Colon (tissue), 2 donors: ENCODE data around the gene ADGRD2.

Experiments
- FAIRE-seq: peaks from 2 replicates; lab custom pipeline; 2012; peaks lifted over from hg19 to GRCh38; lab: Jason Lieb, UNC
- donor health status: control.
- donor health status: control.

The ADGRD2 gene

GRCh38 chr9:124511891-124512805, 61.9 kb downstream of the ADGRD2 start:
- FAIRE-seq, result no peak

GRCh38 chr9:124512806-124513204, 62.6 kb downstream of the ADGRD2 start:
- FAIRE-seq, result no peak

- FAIRE-seq, result no peak
Measured at GRCh38 chr9:124513376-124513994, 63.2 kb downstream of the ADGRD2 start.

GRCh38 chr9:124514125-124514524, 63.9 kb downstream of the ADGRD2 start:
- FAIRE-seq, result no peak

GRCh38 chr9:124514874-124515273, 64.6 kb downstream of the ADGRD2 start:
- no peak for FAIRE-seq

GRCh38 chr9:124517600-124517999, 67.3 kb downstream of the ADGRD2 start:
- no peak for FAIRE-seq

GRCh38 chr9:124518116-124518515, 67.9 kb downstream of the ADGRD2 start:
- no peak for FAIRE-seq

- no peak for FAIRE-seq
Measured at GRCh38 chr9:124520206-124520596, 70.0 kb downstream of the ADGRD2 start.

GRCh38 chr9:124521142-124521541, 70.9 kb downstream of the ADGRD2 start:
- no peak for FAIRE-seq

GRCh38 chr9:124522121-124523098, 72.2 kb downstream of the ADGRD2 start:
- FAIRE-seq, result no peak

GRCh38 chr9:124526174-124526573, 75.9 kb downstream of the ADGRD2 start:
- FAIRE-seq, result no peak

- no peak for FAIRE-seq
Measured at GRCh38 chr9:124527781-124528180, 77.5 kb downstream of the ADGRD2 start.
